Fibroblast of skin of right biceps (primary cell): ENCODE measurements around the gene TMEM235.
A peak's percentile ranks its signal among the peaks of the same experiment; 100 is the strongest.

Experiments used
- DNase-seq: peaks from one replicate; pipeline ENCODE4 v3.0.0-alpha.2; 2013

The TMEM235 gene

DNA sequence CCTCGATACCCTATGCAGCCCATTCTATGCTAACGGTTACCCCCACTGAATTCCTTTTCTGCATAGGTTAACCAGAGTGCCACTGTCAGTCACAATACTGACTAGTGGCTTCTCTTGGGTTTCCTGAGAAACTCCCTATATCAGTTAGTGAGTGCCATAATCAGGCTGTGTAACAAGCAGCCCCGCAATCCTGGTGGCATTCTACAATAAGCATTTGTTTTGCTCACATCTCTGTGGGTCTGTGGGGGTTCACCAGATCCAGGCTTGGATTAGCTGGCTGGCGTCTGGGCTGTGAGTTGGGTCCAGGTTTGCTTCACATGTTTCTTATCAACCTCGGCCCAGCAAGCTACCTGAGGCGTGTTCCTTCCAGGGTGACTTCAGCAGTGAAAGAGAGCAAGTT, 42.4 kb downstream of the TMEM235 start:
- DNase-seq: no peak

DNA sequence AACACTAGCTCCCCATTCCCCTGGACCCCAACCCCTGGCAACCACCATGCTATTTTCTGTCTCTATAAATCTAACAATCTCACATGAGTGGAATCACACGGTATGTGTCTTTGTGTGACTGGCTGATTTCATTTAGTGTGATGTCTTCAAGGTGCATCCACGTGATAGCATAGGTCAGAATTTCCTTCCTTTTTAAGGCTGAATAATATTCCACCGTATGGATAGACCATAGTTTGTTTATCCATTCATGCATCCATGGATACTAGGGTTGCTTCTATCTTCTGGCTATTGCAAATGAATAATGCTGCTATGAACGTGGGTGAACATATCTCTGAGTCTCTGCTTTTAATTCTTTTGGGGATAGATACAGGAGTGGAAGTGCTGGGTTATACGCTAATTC, 43.9 kb downstream of the TMEM235 start:
- DNase-seq: no peak

DNA sequence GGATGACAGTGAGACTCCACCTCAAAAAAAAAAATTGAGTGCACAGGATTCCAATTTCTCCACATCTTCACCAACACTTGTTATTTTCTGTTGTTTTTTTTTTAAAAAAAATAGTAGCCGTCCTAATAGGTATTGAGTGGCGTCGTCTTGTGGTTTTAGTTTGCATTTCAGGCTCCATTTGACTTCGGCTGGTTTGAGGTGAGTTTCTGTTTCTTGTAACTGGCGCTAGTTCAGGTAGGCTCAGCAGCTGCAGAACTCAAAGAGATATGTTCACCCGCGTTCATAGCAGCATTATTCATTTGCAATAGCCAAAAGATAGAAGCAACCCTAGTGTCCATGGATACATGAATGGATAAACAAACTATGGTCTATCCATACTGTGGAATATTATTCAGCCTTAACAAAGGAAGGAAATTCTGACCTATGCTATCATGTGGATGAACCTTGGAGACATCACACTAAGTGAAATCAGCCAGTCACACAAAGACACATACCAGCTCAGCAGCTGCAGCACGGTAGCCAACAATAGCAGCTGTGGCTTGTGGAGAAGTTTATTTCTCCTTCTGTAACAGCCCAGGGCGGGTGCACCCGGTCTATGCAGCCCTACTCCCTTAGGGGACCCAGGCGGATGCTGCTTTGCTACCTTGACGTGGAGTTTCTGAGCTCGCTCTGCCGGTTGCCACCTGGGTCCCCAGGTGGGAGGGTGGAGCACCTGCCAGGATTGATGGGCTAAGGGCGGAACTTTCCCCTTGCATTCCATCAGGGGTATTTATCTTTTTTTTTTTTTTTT, 44.9 kb downstream of the TMEM235 start:
- DNase-seq: no peak

- DNase-seq: no peak
Measured at GRCh38 chr17:78278139-78278741, 46.8 kb downstream of the TMEM235 start.

DNA sequence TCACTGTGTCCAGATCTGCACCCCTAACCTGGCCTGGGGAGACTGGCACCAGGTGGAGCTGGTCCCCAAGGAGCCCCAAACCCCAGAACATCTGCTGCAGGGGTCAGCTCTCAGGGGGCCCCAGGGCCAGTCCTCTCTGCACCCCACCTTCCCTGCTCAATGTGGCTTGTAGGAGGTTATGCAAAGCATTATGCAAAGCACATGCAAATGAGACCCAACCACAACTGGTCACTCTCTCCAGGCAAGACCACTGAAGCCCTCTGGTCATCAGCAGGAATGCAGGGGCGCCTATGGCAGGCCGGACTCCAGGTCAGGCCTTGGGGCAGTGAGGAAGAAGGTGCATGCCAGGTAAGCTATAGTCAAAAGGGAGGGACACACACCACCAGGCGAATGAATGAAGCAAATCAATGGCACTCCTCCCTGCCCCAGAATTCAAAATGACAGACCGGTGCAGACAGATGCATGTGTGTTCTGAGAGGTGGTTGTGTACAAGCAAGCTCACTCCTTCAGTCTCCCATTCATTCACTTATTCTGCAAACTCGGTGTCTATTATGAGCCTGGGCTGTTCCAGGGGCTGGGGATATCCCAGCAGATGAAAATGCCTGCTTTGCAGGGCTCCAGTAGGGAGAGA, 48.0 kb downstream of the TMEM235 start:
- no peak for DNase-seq

- DNase-seq: no peak
Measured at GRCh38 chr17:78281249-78281845, 49.9 kb downstream of the TMEM235 start.

DNA sequence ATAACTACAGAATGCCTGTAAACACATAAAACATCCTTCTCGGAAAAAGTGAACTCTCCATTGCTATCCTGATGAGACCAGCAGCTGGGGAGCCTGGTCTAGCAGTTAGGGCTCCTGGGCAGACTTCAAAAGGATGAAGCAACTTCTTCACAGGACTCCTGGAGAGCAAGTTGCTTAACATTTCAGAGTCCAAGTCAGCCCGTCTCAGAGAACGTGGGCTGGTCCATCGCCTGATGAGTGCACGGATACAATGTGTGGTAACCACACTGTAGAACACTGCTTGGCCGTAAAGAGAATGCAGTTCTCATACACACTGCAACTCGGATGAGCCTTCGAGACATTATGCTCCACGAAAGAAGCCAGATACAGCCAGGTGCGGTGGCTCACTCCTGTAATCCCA, 52.7 kb downstream of the TMEM235 start:
- no peak for DNase-seq

DNA sequence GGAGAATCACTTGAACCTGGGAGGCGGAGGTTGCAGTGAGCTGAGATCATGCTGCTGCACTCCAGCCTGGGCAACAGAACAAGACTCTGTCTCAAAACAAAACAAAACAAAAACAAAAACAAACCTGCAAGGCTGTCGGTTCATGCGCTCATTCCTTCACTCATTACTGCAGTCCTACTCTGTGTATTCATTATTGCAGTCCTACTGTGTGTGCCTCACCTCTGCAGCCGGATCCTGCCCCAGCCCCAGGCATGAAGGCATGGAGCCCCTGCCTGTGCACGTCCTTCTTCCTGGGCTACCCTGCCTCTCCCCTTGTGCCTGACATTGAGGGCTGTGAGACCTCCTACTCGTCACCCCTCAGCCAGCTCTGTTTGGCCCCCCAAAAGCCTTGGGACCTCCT, 57.6 kb downstream of the TMEM235 start:
- no peak for DNase-seq

DNA sequence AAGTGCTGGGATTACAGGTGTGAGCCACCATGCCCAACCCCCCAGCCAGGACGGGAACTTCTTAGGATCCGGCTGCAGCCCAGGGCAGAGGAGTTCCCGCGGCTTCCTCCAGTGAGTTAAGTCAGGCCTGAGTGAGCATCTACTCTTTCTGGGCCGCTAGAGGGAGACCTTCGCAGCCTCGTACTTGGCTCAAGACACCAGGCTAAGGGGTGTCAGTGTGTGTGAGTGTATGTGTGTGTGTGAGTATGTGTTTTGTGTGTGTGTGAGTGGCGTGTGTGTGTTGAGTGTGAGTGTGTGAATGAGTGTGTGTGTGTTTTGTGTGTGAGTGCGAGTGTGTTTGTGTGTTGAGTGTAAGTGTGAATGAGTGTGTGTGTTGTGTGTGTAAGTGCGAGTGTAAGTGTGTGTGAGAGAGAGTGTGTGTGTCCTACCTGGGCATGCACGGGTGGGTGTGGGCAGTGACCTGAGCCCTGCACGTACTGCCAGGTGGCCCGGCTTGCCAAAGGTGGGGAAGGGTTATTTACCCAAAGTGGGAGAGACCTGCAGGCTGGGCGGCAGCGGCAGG, 58.5 kb downstream of the TMEM235 start:
- DNase-seq: peak; percentile 89
